GM19395 (cell line): ENCODE measurements around the gene FOXB1.

Source experiments
- ATAC-seq: cut with Tn5 transposase; IDR thresholded peaks from one replicate; pipeline ENCODE4 v1.9.1; 2021; ENCODE audit warnings: mild to moderate bottlenecking, moderate library complexity; ENCODE audit not compliant: unreplicated experiment

FOXB1 gene

GRCh38 chr15:60004009-60004845 is at the start of gene FOXB1:
Gene FOXB1 (plus strand): TSS chr15:60004311. CDS start chr15:60004964, 653 bp downstream.
- ATAC-seq, result no peak

GRCh38 chr15:59958288-59958687 is 45.8 kb upstream of the FOXB1 start:
- no peak for ATAC-seq

GRCh38 chr15:59960318-59960717 is 43.8 kb upstream of the FOXB1 start:
- no peak for ATAC-seq

- ATAC-seq, result no peak
Measured at GRCh38 chr15:59963322-59963721, 40.8 kb upstream of the FOXB1 start.

GRCh38 chr15:59963925-59964324 is 40.2 kb upstream of the FOXB1 start:
- no peak for ATAC-seq

GRCh38 chr15:59965741-59966140 is 38.4 kb upstream of the FOXB1 start:
- ATAC-seq, result no peak

GRCh38 chr15:59966262-59966661 is 37.8 kb upstream of the FOXB1 start:
- no peak for ATAC-seq

- no peak for ATAC-seq
Measured at GRCh38 chr15:59968314-59968713, 35.8 kb upstream of the FOXB1 start.

GRCh38 chr15:59972241-59972640 is 31.9 kb upstream of the FOXB1 start:
- ATAC-seq, result no peak

- ATAC-seq, result no peak
Measured at GRCh38 chr15:59976480-59977271, 27.4 kb upstream of the FOXB1 start.

GRCh38 chr15:59991834-59992233 is 12.3 kb upstream of the FOXB1 start:
- ATAC-seq, result no peak

GRCh38 chr15:59993041-59993750 is 10.9 kb upstream of the FOXB1 start:
- ATAC-seq, result no peak

- no peak for ATAC-seq
Measured at GRCh38 chr15:59993950-59994401, 10.1 kb upstream of the FOXB1 start.

- no peak for ATAC-seq
Measured at GRCh38 chr15:59994526-59994887, 9.6 kb upstream of the FOXB1 start.

GRCh38 chr15:59994888-59995557 is 9.1 kb upstream of the FOXB1 start:
- ATAC-seq, result no peak

- ATAC-seq, result no peak
Measured at GRCh38 chr15:59995568-59996297, 8.4 kb upstream of the FOXB1 start.

GRCh38 chr15:59996298-59997041 is 7.6 kb upstream of the FOXB1 start:
- ATAC-seq, result no peak

GRCh38 chr15:59997070-59997701 is 6.9 kb upstream of the FOXB1 start:
- peak; percentile 87 for ATAC-seq
